HG02970 (cell line): ENCODE measurements around the gene CEL.
"Not testable (repeated sequence)": the region's sequence is repeated elsewhere in the genome, so short reads cannot be mapped to it uniquely, and the experiment has no call there.

Experiments
- ATAC-seq: cut with Tn5 transposase; IDR thresholded peaks from one replicate; pipeline ENCODE4 v1.9.1; 2021; ENCODE audit warnings: mild to moderate bottlenecking, moderate library complexity, moderate number of reproducible peaks; ENCODE audit not compliant: unreplicated experiment, low FRiP score

The CEL gene

GRCh38 chr9:133080786-133081779 lies 19.3 kb downstream of the CEL start:
- not testable (repeated sequence) for ATAC-seq

GRCh38 chr9:133081957-133082644 lies 20.3 kb downstream of the CEL start:
- ATAC-seq, result not testable (repeated sequence)

- ATAC-seq, result not testable (repeated sequence)
Measured at GRCh38 chr9:133083688-133084087, 21.9 kb downstream of the CEL start.

GRCh38 chr9:133086212-133086860 lies 24.6 kb downstream of the CEL start:
- not testable (repeated sequence) for ATAC-seq

GRCh38 chr9:133086894-133087293 lies 25.1 kb downstream of the CEL start:
- ATAC-seq, result no peak

GRCh38 chr9:133087429-133088145 lies 25.8 kb downstream of the CEL start:
- no peak for ATAC-seq

GRCh38 chr9:133088146-133088750 lies 26.5 kb downstream of the CEL start:
- ATAC-seq, result no peak

GRCh38 chr9:133088756-133089155 lies 27.0 kb downstream of the CEL start:
- no peak for ATAC-seq

- ATAC-seq, result no peak
Measured at GRCh38 chr9:133089271-133089671, 27.5 kb downstream of the CEL start.

- ATAC-seq, result no peak
Measured at GRCh38 chr9:133090187-133090586, 28.4 kb downstream of the CEL start.

- no peak for ATAC-seq
Measured at GRCh38 chr9:133090752-133091385, 29.1 kb downstream of the CEL start.

GRCh38 chr9:133094351-133094750 lies 32.6 kb downstream of the CEL start:
- ATAC-seq, result not testable (repeated sequence)

GRCh38 chr9:133094842-133095393 lies 33.1 kb downstream of the CEL start:
- ATAC-seq, result no peak

GRCh38 chr9:133098104-133098754 lies 36.4 kb downstream of the CEL start:
- no peak for ATAC-seq

GRCh38 chr9:133098871-133099270 lies 37.1 kb downstream of the CEL start:
- no peak for ATAC-seq

GRCh38 chr9:133099726-133100505 lies 38.1 kb downstream of the CEL start:
- no peak for ATAC-seq

GRCh38 chr9:133100506-133101355 lies 39.0 kb downstream of the CEL start:
- no peak for ATAC-seq
